HG03342 (cell line): Measurements from ENCODE around the gene METTL25.

Experiments
- ATAC-seq: cut with Tn5 transposase; IDR thresholded peaks from one replicate; pipeline ENCODE4 v1.9.1; 2021; ENCODE audit warnings: mild to moderate bottlenecking, moderate library complexity; ENCODE audit not compliant: unreplicated experiment

The METTL25 gene

GRCh38 chr12:82468563-82468962 is 110.2 kb downstream of the METTL25 start:
- ATAC-seq: no peak

- ATAC-seq: no peak
Observed at GRCh38 chr12:82470906-82471512, 112.7 kb downstream of the METTL25 start.

- ATAC-seq: no peak
Observed at GRCh38 chr12:82473111-82473754, 114.9 kb downstream of the METTL25 start.

GRCh38 chr12:82474181-82474797 is 116.0 kb downstream of the METTL25 start:
- peak; percentile 61 for ATAC-seq

GRCh38 chr12:82474798-82475184 is 116.5 kb downstream of the METTL25 start:
- peak; percentile 9 for ATAC-seq

GRCh38 chr12:82475211-82475610 is 116.9 kb downstream of the METTL25 start:
- ATAC-seq: no peak

GRCh38 chr12:82476511-82476910 is 118.2 kb downstream of the METTL25 start:
- ATAC-seq: no peak

- no peak for ATAC-seq
Observed at GRCh38 chr12:82479511-82479910, 121.2 kb downstream of the METTL25 start.

GRCh38 chr12:82480606-82481005 is 122.3 kb downstream of the METTL25 start:
- no peak for ATAC-seq

- no peak for ATAC-seq
Observed at GRCh38 chr12:82481954-82482353, 123.6 kb downstream of the METTL25 start.

- no peak for ATAC-seq
Observed at GRCh38 chr12:82486524-82487235, 128.4 kb downstream of the METTL25 start.

- ATAC-seq: no peak
Observed at GRCh38 chr12:82504409-82504808, 146.1 kb downstream of the METTL25 start.

GRCh38 chr12:82505150-82505549 is 146.8 kb downstream of the METTL25 start:
- ATAC-seq: no peak

GRCh38 chr12:82507686-82508085 is 149.4 kb downstream of the METTL25 start:
- no peak for ATAC-seq

GRCh38 chr12:82510386-82510785 is 152.1 kb downstream of the METTL25 start:
- no peak for ATAC-seq

- no peak for ATAC-seq
Observed at GRCh38 chr12:82514880-82515279, 156.6 kb downstream of the METTL25 start.

- no peak for ATAC-seq
Observed at GRCh38 chr12:82515652-82516051, 157.3 kb downstream of the METTL25 start.

GRCh38 chr12:82517027-82517426 is 158.7 kb downstream of the METTL25 start:
- peak; percentile 81 for ATAC-seq

- ATAC-seq: no peak
Observed at GRCh38 chr12:82517808-82518207, 159.5 kb downstream of the METTL25 start.

- ATAC-seq: no peak
Observed at GRCh38 chr12:82519510-82519909, 161.2 kb downstream of the METTL25 start.

GRCh38 chr12:82522285-82522684 is 164.0 kb downstream of the METTL25 start:
- no peak for ATAC-seq

- no peak for ATAC-seq
Observed at GRCh38 chr12:82522762-82523161, 164.4 kb downstream of the METTL25 start.
